Measurements from ENCODE around the gene ADCY1.
A peak's percentile ranks its signal among the peaks of the same experiment; 100 is the strongest.
"Not testable (repeated sequence)": the region's sequence is repeated elsewhere in the genome, so short reads cannot be mapped to it uniquely, and the experiment has no call there.

ADCY1 gene

GRCh38 chr7:45768516-45769394, 194.6 kb downstream of the ADCY1 start:
- peak; percentile 92 to 99 (median 96) for DNase-seq

- DNase-seq: not testable (repeated sequence)
Observed at GRCh38 chr7:45769626-45770025, 195.5 kb downstream of the ADCY1 start.

All from T-helper 2 cell (primary cell).